ENCODE data around the gene TUBB.
A peak's percentile ranks its signal among the peaks of the same experiment; 100 is the strongest.

Gene TUBB

GRCh38 chr6:30719791-30720737 lies at the start of gene TUBB:
Gene TUBB, plus strand, starts transcription at chr6:30720352. Its CDS starts 155 bp downstream, at chr6:30720507.
- peak; percentile 98 for DNase-seq

GRCh38 chr6:30670760-30671527 lies 49.2 kb upstream of the TUBB start:
- no peak for DNase-seq

- peak; percentile 76 for DNase-seq
Measured at GRCh38 chr6:30672445-30673253, 47.5 kb upstream of the TUBB start, which contains the start of gene DHX16. Gene DHX16, minus strand, starts transcription at chr6:30673006. Its CDS starts 165 bp downstream, at chr6:30672841.

- DNase-seq, result no peak
Measured at GRCh38 chr6:30676660-30677285, 43.4 kb upstream of the TUBB start.

GRCh38 chr6:30678964-30679726 lies 41.0 kb upstream of the TUBB start:
- DNase-seq, result peak; percentile 63

- no peak for DNase-seq
Measured at GRCh38 chr6:30679765-30680535, 40.2 kb upstream of the TUBB start.

- DNase-seq, result no peak
Measured at GRCh38 chr6:30681766-30682142, 38.4 kb upstream of the TUBB start.

- DNase-seq, result no peak
Measured at GRCh38 chr6:30682143-30683117, 37.7 kb upstream of the TUBB start.

- DNase-seq, result no peak
Measured at GRCh38 chr6:30683183-30683979, 36.8 kb upstream of the TUBB start.

GRCh38 chr6:30683980-30684338 lies 36.2 kb upstream of the TUBB start:
- DNase-seq, result no peak

- DNase-seq, result no peak
Measured at GRCh38 chr6:30684386-30685156, 35.6 kb upstream of the TUBB start.

GRCh38 chr6:30685157-30686008 lies 34.8 kb upstream of the TUBB start:
- no peak for DNase-seq

- no peak for DNase-seq
Measured at GRCh38 chr6:30686009-30686907, 33.9 kb upstream of the TUBB start, which contains the start of gene PPP1R18. Gene PPP1R18, minus strand, starts transcription at chr6:30686645. Its CDS starts 627 bp downstream, at chr6:30686018.

- peak; percentile 74 for DNase-seq
Measured at GRCh38 chr6:30686908-30687658, 33.1 kb upstream of the TUBB start.

All from NCI-H2029 (cell line).